GM13977 (cell line): ENCODE results near the gene CTU1.

Experiments used
- DNase-seq: peaks from one replicate; pipeline ENCODE4 v3.0.0; 2012; ENCODE audit warnings: low spot score
- in situ Hi-C: fragments of 300-500 bp; cut with MboI; formaldehyde crosslinking; loops from one replicate; pipeline ENCODE4 v1.12.0; 2022; ENCODE audit warnings: low sequenced_read_pairs, low pct_unique_long_range_greater_than_20kb, mixed read lengths, inconsistent platforms; ENCODE audit not compliant: unreplicated experiment
- TF ChIP-seq, protein P1 (sequence below): IDR thresholded peaks from 2 replicates; pipeline ENCODE4 v1.5.1; 2012; ENCODE audit warnings: mild to moderate bottlenecking, control low read depth; ENCODE audit not compliant: insufficient read depth; ENCODE audit errors: extremely low read depth, missing control alignments

CTU1 gene

DNA sequence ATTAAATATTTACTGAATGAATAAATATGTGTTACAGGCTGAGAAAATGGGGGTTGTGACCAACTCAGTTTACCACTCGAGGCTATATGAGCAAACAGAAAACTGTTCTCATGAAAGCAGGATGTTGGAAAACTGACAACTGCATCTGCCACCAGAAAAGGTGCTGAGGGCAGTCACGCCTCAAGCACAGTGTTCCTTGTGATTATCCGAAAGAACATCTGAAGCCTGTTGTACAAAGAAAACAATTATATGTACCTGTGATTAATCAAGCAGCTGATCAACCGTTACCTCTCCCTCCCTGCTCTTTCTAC lies 37.2 kb downstream of the CTU1 start:
- DNase-seq, result no peak
- in situ Hi-C loops, result no loop called here
- TF ChIP-seq, protein P1, sequence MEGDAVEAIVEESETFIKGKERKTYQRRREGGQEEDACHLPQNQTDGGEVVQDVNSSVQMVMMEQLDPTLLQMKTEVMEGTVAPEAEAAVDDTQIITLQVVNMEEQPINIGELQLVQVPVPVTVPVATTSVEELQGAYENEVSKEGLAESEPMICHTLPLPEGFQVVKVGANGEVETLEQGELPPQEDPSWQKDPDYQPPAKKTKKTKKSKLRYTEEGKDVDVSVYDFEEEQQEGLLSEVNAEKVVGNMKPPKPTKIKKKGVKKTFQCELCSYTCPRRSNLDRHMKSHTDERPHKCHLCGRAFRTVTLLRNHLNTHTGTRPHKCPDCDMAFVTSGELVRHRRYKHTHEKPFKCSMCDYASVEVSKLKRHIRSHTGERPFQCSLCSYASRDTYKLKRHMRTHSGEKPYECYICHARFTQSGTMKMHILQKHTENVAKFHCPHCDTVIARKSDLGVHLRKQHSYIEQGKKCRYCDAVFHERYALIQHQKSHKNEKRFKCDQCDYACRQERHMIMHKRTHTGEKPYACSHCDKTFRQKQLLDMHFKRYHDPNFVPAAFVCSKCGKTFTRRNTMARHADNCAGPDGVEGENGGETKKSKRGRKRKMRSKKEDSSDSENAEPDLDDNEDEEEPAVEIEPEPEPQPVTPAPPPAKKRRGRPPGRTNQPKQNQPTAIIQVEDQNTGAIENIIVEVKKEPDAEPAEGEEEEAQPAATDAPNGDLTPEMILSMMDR, result no peak

DNA sequence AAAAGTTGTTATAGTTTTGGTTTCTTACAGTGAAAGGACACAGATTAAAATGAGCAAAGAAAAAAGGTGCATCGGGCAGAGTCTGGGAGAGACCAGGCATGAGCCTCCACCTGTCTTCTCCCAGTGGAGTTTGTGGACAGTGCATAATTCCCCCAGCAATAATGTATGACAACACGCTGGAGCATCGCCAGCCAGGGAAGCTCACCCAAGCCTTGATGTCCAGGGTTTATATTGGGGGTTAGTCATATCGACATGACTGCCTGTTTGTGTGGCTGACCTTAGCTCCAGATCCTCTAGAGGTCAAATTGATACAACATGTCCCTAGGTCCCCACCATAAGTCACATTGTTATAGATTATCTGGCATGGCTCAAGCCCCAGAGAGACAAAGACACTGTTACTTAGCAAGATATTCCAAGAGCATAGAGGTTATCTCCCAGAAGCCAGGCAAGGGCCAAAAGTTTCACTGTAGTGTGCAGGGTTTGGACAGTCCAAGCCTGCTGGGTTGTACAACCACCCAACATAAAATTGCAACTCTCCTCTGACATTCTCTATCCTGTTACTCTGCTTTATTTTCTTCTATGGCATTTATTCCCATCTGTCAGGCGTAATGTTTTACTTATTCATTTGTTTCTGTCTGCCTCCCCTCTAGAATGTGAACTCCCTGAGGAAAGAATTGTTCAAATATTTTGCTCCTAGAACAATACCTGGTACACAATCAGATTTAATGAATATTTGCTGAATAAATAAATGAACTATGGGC lies 37.7 kb downstream of the CTU1 start:
- TF ChIP-seq, protein P1, result no peak
- in situ Hi-C loops, result no loop called here

DNA sequence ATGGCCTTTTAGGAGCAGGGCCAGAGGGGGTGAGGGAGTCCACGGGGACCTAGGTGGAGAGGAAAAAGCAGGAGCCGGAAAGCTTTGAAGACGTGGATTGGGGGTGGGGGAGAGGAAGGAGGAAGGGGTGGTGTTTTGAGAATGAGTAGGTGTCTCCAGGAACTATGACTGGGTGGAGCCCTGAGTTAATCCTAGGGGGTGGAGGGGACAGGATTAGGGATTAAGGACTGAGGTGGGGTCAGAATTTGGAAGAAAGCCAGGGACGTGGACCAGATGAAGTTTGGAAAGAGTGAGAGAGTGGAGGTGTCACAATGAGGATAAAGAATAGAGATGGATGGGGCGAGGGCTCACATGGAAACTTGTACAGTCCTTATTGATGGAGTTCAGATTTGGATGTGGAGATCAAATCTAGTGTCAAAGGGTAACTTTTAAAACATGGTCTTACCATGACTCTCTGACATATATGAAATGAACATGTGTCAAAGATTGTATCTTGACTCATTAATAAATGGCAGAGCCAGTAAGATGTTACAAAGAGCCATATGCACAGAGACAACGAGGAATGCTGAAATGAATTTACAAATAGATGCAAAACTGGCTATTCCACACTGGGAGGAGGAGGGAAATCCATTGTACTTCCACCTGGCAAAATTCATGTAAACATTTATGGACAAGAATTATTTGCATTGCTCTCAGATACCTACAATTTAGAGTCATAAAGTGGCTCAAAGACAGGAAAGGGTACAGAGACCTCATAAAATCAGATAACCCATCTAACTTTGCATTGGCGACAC lies 41.6 kb downstream of the CTU1 start:
- TF ChIP-seq, protein P1, result no peak
- in situ Hi-C loops, result no loop called here
- no peak for DNase-seq

More for the DNA sequence above, 37.7 kb downstream of the CTU1 start:
- DNase-seq, result no peak

DNA sequence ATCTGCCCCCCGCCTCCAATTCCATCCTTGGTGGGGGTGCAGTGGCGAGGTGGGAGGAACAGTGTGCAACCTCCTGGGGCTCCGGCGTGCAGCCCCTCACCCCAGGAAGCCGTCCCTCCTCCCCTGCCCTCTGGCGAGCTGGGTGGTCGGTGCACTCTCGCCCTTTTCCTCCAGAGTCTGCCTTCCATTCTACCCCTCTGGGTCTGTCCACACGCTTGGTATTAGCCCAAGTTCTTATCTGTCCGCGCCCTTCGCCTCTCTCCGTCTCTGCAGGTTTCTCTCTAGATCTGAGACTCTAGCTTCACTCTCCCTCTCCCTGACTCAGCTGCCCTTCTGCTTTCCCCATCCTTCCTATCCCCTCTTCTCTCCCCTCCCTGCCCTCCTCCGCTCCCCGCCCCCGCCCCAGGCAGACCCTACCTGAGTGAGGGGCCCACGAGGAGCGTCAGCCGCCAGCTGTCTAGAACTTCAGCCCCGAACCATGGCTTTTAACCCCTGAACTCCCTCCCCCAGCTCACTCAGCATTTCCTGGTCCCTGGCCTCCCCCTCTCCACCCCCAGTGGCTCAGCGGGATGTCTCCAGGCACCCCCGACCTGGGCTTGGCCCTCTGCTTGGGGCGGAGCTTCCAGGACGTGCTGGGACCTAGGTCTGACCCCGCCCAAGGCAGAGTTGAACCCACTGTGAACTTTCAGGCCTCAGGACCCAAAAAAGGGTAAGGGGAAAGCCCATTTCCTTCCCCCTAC lies 42.8 kb downstream of the CTU1 start:
- DNase-seq, result no peak
- in situ Hi-C loops, result no loop called here
- TF ChIP-seq, protein P1, result no peak

DNA sequence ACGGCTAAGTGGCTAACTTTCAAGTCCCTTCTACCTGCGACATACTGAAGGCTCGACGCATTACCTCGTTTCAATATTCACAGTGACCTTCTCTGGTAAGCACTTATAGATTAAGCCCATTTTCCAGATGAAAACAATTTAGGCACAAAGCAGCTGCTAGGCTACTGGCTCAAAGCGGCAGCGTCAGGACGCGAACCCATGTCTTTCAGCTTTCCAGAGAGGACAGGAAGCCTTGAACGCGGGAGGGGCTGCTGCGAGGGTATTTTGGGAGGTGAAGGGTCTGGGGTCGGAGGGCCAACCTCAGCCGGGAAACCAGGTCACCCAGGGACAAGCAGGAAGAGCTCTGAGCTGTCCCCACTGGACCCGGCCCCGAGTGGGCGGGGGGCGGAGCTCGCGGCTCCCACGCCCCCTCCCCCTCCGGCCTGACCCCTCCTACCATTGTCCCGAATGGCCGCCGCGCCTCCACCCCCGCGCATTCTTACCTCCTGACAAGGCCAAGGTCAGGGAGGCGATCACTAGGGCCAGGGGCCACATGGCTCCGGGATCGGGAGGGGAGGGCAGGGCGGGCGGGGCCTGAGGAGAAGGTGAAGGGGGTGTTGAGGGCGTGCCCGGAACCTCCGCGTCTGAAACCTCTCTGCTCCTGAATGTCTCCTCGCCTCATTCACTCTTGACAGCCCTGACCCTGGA lies 43.5 kb downstream of the CTU1 start, which contains the start of gene KLK13:
Gene KLK13, minus strand, starts transcription at position 559 of the 687 bp plus-strand sequence. Its CDS starts 25 bp downstream, at position 534.
- DNase-seq, result no peak
- TF ChIP-seq, protein P1, result no peak
- in situ Hi-C loops, result no loop called here

DNA sequence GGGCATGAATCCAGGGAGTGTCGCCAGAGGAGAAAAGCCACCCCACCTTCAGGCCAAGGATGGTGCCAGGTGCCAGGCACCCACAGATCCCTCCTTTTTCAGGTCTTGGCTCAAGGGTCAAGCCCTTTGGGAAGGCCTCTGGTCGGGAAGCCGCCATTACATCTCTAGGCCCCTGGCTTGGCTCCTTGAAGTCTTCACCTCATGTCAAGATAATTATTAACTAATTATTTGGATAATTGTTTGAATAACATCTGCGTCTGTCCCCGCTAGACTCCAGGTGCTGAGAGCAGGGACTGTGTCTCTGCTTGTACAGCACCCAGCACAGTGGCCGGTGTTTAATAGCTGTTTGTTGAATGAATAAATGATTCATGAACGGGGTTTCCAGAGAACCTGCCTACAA lies 44.5 kb downstream of the CTU1 start:
- DNase-seq, result no peak
- TF ChIP-seq, protein P1, result no peak
- in situ Hi-C loops, result no loop called here
